Fibroblast of the aortic adventitia (primary cell): ENCODE results near the gene FAM181A. TPM values are rescaled to one million over a fixed set of nuclear protein-coding genes. Genes with fewer than 3 reads are reported as not detected.

Experiments
- DNase-seq: peaks from one replicate; pipeline ENCODE4 v3.0.0-alpha.2; 2010; ENCODE audit warnings: low read depth
- H3K4me3 ChIP-seq: 2 replicates; pipeline ENCODE4 v1.5.1; 2011; ENCODE audit warnings: low read depth, mild to moderate bottlenecking, control low read depth, low read length, moderate library complexity
- total RNA-seq: library from RNA; depleted of rRNA; stranded (reverse); fragments of >200 nt; gene quantifications from 2 replicates; pipeline ENCODE4 v1.2.3, GENCODE V29; 2012; ENCODE audit warnings: low replicate concordance
- TF ChIP-seq, protein P1 (sequence below): IDR thresholded peaks from 2 replicates; pipeline ENCODE4 v1.5.1; 2011; ENCODE audit warnings: mild to moderate bottlenecking, low read length, control low read depth, inconsistent platforms; ENCODE audit not compliant: insufficient read depth

Gene FAM181A
- total RNA-seq, 1 donor = not detected

DNA sequence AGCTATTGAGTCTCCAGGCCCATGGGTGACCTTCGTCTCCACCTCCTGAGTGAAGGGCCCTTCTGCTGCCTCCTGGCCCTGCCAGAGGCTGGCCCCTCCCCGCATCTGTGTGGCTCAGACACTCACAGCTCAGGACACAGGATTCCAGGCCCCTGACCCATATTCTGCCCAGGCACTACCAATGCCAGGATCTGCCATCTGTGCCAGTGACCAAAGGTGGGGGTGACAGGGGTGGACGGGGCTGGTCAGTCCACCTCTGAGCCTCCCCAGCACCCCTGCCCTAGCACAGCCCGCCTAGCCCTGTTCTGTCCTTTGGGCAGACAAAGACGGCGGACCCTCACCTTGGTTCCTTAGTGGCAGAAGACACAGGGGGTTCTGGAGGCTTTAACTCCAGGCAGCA, 46.5 kb downstream of the FAM181A start:
- no peak overlapping the region for H3K4me3 ChIP-seq
- no peak for DNase-seq
- TF ChIP-seq, protein P1, sequence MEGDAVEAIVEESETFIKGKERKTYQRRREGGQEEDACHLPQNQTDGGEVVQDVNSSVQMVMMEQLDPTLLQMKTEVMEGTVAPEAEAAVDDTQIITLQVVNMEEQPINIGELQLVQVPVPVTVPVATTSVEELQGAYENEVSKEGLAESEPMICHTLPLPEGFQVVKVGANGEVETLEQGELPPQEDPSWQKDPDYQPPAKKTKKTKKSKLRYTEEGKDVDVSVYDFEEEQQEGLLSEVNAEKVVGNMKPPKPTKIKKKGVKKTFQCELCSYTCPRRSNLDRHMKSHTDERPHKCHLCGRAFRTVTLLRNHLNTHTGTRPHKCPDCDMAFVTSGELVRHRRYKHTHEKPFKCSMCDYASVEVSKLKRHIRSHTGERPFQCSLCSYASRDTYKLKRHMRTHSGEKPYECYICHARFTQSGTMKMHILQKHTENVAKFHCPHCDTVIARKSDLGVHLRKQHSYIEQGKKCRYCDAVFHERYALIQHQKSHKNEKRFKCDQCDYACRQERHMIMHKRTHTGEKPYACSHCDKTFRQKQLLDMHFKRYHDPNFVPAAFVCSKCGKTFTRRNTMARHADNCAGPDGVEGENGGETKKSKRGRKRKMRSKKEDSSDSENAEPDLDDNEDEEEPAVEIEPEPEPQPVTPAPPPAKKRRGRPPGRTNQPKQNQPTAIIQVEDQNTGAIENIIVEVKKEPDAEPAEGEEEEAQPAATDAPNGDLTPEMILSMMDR = no peak

DNA sequence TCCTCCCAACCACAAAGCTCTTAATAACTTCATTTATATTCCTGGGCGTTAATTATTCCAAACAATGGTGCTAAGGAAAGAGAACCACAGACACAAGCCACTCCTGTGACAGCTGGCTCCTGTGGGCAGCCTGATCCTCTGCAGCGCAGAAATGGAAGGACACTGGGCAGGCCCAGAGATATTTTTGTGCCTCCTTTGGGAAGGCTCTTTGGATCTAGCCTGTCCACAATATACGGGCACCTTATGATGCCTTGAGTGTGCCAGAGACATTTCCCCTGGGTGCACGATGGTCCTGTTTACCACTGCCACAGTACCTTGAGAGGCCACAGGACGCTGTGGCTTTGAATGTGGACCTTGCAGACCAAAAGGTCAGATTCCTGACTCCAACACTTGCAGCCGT, 47.2 kb downstream of the FAM181A start:
- TF ChIP-seq, protein P1 = no peak
- H3K4me3 ChIP-seq = no peak overlapping the region
- DNase-seq = no peak

DNA sequence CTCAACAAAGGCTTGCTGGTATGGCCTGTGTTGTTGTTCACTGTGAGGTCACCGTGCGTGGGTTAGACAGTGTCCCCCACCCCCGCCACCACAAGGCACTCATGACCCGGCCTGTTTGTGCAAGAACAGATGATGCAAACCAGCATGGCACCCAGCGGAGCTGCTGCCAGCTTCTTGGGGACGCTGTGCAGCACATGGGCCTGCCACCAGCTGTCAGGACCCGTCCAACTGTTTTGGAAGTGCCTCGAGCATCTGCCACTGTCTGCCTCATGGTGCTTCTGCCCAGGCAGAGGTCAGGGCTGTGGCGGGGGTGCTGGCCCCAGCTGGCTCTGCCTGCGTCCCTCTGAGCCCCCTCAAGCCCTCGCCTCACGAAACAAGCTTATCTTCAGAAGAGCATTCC, 47.7 kb downstream of the FAM181A start:
- TF ChIP-seq, protein P1 = no peak
- H3K4me3 ChIP-seq = no peak overlapping the region
- DNase-seq = no peak

DNA sequence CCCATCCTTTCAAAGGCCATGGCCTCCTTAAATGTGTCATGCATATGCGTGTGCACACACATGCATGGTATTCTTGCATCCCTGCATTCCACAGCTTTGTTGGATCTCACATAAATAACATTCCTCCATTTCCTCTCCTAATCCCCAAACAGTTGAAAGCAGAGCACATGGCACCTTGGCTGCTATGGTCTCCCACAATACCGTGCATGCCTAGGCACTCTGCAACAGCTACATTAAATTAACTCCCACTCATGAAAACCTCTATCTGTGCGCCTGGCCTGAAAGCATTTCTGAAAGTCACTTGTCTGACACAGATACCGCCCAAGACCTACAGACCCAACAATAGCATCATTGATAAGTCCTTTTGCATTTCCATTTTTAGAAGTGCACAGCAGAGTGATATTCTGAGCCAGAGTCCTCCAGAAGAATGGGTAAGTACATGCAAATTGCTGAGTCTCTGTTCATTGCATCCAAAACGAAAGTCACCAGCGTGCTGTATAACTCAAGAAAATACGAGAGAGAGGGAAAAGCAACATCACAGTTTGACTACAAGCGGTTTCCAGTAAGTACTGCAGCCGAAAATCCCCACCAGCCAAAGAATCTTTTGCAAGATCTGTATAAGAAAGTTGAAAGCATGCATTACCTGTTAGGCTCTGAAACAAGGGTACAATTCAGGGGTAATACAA, 48.8 kb downstream of the FAM181A start:
- TF ChIP-seq, protein P1 = no peak
- H3K4me3 ChIP-seq = no peak overlapping the region
- no peak for DNase-seq

DNA sequence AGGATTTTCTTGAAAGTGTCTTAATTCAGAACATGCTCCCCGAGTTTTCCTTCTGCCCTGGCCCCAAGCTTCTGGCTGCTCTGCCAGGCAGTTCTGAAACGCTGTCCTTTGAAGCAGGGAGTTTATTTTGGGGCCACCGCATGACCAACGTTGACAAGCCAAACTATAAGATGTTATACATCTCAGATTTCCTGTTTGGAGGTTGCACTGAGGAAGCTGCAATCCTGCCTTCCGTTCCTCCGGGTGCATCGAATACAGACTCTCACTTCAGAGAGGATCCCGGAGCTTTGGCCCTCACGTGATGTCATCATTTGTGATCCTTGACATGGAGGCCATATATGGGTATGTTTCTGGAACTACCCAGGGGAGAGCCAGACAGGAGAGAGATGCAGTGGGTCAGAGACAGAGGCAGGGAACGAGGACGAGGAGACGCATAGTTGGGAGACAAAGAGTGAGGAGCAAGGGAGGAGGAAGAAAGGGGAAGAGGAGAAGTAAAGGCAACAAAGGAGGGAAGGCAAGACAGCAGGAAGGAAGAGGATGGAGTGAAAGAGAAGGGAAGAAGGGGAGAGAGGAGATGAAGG, 49.4 kb downstream of the FAM181A start, which contains the start of gene ASB2:
Gene ASB2 (minus strand): TSS at position 94 of the 581 bp plus-strand sequence. CDS start 12,031 bp downstream, outside the sequence.
- H3K4me3 ChIP-seq = no peak within 1 kb of the TSS
- TF ChIP-seq, protein P1 = no peak
- no peak for DNase-seq

DNA sequence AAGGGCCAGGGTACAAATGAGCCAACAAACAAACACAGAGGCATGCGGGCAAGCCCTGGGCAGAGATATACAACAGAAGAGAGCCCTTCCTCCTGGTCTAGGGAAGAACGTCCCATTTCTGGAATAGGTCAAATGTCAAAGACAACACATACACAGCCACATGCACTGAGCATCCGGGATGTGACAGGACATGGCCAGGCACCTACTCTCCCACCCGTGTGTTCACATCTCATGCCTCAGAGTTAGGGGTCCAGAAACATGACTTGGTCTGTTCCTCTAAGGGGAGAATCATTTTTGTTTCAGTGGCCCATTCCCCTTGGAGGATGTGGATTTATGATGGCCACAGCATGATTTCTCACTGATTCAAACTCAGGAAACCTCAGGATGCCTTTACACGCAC, 50.0 kb downstream of the FAM181A start:
- DNase-seq = no peak

More for the DNA sequence above, 50.0 kb downstream of the FAM181A start:
- H3K4me3 ChIP-seq = no peak overlapping the region
- TF ChIP-seq, protein P1 = no peak
